ENCODE measurements around the gene MCTP1.

Gene MCTP1

DNA sequence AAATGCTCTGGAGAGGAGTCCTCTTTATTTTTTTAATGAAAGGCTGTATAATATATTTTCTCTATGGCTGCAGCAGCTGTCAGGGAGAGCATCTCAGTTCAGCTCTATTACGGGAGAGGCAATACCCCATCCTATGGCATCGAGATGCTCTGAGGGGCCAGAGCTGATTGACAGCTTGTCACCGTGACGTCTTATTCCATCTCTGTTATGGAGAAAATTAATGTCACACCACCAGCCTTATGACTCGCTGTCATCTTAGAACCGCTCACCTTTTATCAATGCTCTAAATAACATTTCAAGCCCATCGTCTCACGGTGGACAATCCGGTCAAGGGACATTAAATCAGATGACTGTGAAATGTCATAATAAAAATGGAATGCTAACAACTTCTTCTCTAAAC lies 392.9 kb downstream of the MCTP1 start:
- TF ChIP-seq, protein P1, sequence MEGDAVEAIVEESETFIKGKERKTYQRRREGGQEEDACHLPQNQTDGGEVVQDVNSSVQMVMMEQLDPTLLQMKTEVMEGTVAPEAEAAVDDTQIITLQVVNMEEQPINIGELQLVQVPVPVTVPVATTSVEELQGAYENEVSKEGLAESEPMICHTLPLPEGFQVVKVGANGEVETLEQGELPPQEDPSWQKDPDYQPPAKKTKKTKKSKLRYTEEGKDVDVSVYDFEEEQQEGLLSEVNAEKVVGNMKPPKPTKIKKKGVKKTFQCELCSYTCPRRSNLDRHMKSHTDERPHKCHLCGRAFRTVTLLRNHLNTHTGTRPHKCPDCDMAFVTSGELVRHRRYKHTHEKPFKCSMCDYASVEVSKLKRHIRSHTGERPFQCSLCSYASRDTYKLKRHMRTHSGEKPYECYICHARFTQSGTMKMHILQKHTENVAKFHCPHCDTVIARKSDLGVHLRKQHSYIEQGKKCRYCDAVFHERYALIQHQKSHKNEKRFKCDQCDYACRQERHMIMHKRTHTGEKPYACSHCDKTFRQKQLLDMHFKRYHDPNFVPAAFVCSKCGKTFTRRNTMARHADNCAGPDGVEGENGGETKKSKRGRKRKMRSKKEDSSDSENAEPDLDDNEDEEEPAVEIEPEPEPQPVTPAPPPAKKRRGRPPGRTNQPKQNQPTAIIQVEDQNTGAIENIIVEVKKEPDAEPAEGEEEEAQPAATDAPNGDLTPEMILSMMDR (IDR thresholded peaks at IDR 0.05; ENCODE audit: low read depth, low read length) = no peak
- no peak for DNase-seq (ENCODE audit: extremely low read depth, low read depth)

DNA sequence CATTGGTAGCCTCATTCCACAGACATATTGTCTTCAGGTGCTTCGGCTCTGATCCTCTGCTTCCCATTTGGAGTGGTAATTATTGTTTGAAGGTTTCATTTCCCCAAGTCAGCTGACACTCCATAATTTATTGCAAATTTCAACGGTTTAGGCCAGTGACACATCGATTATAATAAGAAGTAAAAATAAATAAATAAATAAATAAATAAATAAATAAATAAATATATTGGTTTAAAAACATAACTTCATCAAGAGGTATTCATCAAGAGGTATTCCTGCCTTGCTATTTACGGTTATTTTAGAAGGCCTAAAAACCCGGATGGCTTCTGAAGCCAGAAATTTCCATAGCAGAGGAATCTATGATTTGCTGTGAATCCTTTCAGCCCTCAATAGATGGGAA lies 393.3 kb downstream of the MCTP1 start:
- TF ChIP-seq, protein P1 (IDR thresholded peaks at IDR 0.05; ENCODE audit: low read depth, low read length) = no peak
- no peak for DNase-seq (ENCODE audit: extremely low read depth, low read depth)

DNA sequence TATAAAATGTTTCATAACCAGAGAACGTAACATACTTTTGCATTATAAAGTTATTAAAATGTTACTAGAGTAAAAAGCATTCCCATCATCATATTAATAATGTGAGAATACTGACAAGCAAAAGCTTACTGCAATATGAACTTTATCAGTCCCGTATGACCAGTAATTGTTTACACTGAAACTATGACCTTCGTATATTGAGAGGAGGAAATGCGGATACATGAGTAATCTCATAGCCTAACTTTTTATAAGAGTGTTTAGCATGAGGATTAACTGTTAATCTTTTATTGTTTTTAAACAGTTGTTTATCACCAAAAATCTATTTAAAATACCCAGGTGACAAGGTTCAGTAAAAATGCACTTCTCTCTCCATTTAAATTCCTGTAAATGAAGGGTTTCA lies 394.0 kb downstream of the MCTP1 start:
- DNase-seq (ENCODE audit: extremely low read depth, low read depth) = no peak
- TF ChIP-seq, protein P1 (IDR thresholded peaks at IDR 0.05; ENCODE audit: low read depth, low read length) = no peak

DNA sequence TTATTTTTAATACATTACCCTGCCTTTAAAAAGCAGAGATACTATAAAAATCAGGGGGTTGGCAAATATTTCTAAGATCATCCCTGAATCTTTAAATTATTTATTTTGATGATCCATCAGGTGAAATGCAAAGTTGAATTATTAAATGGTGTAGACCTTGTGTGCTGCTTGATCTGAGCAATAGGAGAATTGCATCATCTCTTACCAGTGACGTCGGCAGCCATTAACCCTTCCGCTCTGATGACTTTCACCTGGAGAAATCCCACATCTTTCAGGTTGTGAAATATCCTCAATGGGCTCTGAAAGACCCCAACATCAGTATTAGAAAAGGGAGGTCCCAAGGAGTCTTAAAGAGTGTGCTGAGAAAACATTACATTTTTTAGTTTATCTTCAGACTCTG lies 396.2 kb downstream of the MCTP1 start:
- DNase-seq (ENCODE audit: extremely low read depth, low read depth) = no peak
- TF ChIP-seq, protein P1 (IDR thresholded peaks at IDR 0.05; ENCODE audit: low read depth, low read length) = no peak

DNA sequence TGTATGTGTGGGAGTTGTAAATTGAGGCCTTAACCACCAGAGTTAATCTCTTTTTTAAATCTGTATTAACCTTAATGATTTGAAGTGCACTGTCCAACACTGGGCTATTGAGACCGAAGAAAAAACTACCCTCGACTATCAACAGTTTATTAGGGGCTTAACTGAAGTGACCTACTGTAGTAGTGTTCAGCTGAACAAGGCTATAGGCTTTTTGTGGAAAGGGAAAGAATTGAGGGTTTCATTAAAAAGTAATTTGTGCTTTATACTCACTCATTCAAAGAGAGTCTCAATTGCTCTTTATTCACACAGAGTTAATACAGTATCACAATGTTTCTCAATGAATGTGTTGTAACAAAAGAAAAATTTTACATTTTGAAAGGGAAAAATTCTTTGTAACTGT lies 399.0 kb downstream of the MCTP1 start:
- TF ChIP-seq, protein P1 (IDR thresholded peaks at IDR 0.05; ENCODE audit: low read depth, low read length) = no peak
- no peak for DNase-seq (ENCODE audit: extremely low read depth, low read depth)

DNA sequence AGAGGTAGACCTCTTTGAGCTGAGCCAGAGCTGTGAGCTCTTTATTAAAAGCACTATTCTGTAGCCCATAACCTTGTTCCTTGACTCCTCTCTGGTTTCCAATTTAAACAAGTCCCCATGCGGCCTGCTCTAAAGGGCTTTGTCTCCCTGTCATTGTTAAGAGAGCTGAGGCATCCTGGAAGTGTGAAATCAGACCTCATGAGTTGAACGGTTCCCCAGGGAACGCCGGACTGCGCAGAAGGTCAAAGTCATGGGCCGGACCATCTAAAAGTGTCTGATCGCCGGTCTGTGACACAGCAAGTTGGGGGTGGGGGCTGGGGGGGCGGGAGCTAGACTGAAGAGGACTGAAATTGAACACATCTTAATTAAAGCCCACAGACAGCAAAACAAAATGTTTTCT lies 400.6 kb downstream of the MCTP1 start:
- DNase-seq (ENCODE audit: extremely low read depth, low read depth) = no peak
- TF ChIP-seq, protein P1 (IDR thresholded peaks at IDR 0.05; ENCODE audit: low read depth, low read length) = no peak

DNA sequence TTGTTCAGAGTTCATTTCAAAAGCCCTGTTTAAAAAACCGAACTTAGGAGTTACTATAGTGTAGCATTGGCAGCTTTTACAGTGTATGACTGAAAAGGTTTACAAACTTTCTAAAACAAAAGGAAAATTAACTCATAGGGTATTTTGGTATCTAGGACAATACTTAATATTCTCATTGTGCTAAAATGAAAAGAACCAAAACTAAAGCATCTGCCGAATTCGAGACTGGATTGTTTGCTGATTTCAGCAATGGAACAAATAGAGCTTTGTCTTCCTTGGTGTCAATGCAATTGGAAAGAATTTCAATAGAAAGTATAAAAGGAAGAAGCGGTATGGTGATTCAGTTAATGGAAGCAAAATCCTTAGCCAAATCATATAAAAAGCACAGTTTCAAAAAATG lies 412.4 kb downstream of the MCTP1 start:
- no peak for DNase-seq (ENCODE audit: extremely low read depth, low read depth)
- TF ChIP-seq, protein P1 (IDR thresholded peaks at IDR 0.05; ENCODE audit: low read depth, low read length) = no peak
